Astrocyte (in vitro differentiated cells and primary cell): Measurements from ENCODE around the gene NUDT14.

Experiments
- CTCF ChIP-seq: IDR thresholded peaks from 2 replicates; pipeline ENCODE4 v1.5.1; 2011; ENCODE audit warnings: low read depth, mild to moderate bottlenecking, inconsistent platforms, low read length, moderate library complexity; ENCODE audit not compliant: insufficient read depth
- EZH2 ChIP-seq: IDR thresholded peaks from 2 replicates; pipeline ENCODE4 v1.6.1; 2012; ENCODE audit warnings: mild to moderate bottlenecking, low read length, inconsistent platforms; ENCODE audit not compliant: insufficient read depth

GRCh38 chr14:105123981-105124765 lies 56.9 kb downstream of the NUDT14 start:
- TF ChIP-seq CTCF (no peak), EZH2 (no peak)
